Measurements from ENCODE around the gene LCN2.

GRCh38 chr9:128109050-128109709 lies 40.1 kb upstream of the LCN2 start:
- no peak for TF ChIP-seq ELF4 (IDR thresholded peaks at IDR 0.05)
- TF ChIP-seq ZNF384 (IDR thresholded peaks at IDR 0.05), result no peak
- TF ChIP-seq TARDBP (IDR thresholded peaks at IDR 0.05), result no peak
- TF ChIP-seq ARNT (IDR thresholded peaks at IDR 0.05), result no peak
- TF ChIP-seq FOXA1 (IDR thresholded peaks at IDR 0.05), result no peak
- no peak for TF ChIP-seq FOXM1 (IDR thresholded peaks at IDR 0.05; ENCODE audit: borderline replicate concordance)

All from HEK293T (cell line).